GM19193 (cell line): ENCODE measurements around the gene PGBD5.

Experiments used
- POLR2A ChIP-seq: IDR thresholded peaks from 4 replicates; pipeline ENCODE4 v1.6.1; 2011; ENCODE audit not compliant: insufficient read depth, insufficient read length; ENCODE audit errors: extremely low read depth

Gene PGBD5

DNA sequence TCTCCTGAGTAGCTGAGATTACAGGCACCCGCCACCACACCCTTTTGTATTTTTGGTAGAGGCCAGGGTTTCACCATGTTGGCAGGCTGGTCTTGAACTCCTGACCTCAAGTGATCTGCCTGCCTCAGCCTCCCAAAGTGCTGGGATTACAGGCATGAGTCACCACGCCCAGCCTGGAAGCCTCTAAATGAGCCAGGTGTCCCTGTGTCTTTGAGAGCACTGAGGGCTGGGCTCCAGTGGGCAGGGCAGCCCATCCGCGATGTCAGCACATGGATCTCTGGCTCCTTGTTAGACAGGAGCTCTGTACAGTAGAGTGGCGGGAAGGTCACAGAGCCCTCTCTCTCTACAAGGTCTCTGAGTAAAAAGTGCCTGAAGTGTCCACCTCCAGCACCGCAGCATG is 124.3 kb downstream of the PGBD5 start:
- no peak for TF ChIP-seq POLR2A

- no peak for TF ChIP-seq POLR2A
Measured at GRCh38 chr1:230301322-230301721, 124.8 kb downstream of the PGBD5 start.

DNA sequence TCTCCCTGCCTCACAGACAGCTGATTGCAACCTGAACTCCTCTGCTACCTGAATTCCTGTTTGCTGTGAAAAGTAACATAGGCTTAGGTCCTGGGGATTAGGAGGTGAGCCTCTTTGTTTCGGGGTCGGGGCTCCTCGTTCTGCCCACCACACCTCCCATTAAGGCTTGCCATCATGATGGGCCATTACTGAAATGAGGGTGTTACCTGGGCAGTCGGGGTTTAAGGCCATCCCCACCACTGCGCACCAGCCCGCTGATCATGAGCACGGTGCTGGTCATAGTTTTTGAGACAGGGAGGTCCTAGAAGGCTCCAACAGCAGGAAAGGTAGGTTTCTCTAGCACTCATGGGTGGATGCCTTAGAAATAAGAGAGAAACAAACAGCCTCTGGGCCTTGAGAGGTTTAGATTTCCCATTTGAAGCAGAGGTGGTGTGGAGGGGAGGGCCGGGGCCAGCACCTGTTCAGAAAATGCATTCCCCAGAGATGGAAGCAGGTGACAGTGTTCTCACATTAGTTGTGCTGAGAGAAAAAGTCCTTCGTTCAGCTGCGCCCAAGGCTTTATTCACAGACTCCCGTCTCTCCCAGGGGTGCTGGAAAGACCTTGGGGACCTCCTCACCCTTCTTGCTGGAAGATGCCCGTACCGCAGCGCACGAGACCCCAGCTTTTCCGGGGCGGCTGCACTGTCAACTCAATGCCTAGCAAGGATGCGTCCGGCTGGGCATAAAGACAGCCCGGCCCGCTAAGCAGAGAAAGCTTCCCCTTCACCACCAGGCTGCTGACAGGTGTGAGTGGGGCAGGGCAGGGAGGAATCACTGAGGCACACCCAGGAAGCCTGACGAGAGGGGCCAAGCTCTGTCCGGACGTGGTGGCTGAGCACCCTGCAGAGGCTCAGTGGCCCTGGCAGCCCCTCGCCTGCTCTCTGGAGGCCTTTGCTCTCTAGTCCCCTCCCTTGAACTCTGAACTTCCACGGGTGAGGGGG is 125.5 kb downstream of the PGBD5 start:
- TF ChIP-seq POLR2A, result no peak

DNA sequence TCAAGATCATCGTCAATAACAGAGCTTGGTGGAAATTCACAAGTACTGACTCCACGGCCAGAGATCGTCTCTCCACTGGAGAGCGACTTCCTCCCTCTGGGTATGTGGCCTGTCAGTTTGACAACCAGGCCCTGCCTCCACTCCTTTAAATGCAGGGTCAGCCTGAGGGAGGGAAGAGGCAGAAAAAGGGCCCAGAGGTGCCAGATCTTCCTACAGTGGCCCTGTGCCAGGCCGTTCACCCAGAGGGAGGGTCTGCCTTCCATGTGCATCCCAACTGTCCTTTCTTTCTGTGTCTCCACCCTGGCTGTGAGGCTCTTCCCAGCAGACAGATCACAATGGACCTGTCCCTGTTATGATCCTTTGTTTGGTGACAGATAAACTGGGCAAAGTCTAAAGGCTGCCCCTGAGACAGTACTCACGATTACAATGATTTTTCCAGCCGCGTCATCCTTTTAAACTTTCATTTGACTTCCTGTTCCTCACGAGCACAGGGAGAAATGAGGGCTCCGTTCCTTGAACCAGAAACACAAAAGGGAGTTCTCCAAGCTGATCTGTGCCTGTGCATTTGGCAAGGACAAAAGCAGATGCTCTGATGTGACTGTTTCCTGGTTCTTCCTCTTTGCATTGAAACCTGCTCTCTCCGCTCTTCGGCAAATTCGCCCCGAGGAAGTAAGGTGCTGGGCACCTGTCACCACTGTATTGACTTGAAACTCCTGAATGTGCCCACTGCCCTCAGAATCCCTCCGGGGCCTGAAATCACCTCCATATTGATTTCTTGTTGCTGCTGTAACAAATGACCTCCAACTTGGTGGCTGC is 126.7 kb downstream of the PGBD5 start:
- TF ChIP-seq POLR2A, result no peak

GRCh38 chr1:230295367-230295766 is 130.8 kb downstream of the PGBD5 start:
- no peak for TF ChIP-seq POLR2A

GRCh38 chr1:230293390-230293700 is 132.8 kb downstream of the PGBD5 start:
- no peak for TF ChIP-seq POLR2A

DNA sequence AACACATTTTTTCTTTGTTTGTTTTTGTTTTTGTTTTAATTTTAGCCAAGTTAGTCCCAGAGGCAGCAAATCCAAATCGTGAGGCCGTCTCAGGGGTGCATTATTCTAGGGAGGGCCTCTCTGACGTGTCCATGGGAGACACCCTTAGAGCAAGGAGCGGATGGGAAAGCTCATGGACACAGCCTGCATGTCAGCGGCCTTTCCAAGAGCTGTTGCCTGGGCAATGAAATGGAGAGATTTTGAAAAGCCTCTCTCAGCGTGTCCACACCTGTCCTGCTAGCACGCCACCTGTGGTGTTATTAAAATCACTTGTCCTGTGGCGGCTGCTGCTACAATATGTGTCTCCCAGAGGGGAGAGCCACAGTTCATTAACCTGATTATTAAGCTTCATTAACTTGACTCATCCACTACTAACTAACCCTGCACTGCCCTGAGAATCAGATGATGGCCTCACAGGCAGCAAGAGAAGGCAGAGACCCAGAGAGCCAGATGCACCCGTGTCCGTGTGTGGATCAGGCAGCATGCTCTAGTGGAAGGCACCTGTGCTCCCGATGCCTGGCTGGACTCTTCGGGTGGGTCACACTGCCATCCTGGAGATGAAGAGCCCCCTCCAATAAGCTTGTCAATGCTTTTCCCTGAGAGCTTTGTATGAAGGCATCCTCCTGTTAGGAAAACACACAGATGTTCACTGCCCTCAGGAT is 133.3 kb downstream of the PGBD5 start:
- TF ChIP-seq POLR2A, result no peak

DNA sequence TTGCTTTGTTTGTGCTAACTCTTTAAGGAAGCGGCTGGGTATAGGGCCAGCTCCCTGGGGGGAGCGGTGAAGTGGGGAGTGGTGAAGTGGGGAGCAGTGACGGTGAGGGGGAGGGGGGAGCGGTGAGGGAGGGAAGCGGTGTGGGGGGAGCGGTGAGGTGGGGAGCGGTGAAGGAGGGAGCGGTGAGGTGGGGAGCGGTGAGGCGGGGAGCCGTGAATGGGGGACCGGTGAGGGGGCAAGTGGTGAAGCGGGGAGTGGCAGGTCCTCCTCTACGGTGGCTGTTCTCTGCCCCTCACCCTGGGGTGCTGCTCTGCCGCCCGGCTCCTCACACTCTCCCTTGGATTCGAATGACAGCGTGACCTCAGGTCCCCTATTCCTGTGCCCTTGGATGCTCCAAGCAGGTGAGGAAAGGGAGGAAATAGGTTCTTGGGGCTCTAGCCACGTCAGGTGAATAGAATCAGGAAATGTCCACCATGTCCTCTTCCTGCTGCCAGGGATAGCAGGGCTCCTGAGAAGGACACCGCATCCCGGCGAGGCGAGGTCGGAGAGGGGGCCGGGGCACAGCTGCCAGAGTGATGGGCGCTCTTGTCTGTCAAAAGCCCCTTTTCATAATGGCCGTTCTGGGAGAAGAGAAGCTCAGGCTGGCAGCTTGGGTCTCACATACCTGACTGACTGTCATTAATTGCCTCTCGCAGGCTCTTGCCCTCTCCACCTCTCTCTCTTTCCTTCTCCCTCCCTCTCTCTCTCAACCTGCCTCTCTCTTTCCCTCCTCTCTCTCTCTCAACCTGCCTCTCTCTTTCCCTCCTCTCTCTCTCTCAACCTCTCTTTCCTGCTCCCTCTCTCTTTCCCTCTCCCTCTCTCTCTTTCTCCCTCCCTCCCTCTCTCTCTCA is 134.2 kb downstream of the PGBD5 start:
- TF ChIP-seq POLR2A, result no peak

- no peak for TF ChIP-seq POLR2A
Measured at GRCh38 chr1:230289350-230289644, 136.8 kb downstream of the PGBD5 start.

GRCh38 chr1:230288641-230289349 is 137.3 kb downstream of the PGBD5 start:
- no peak for TF ChIP-seq POLR2A

- TF ChIP-seq POLR2A, result no peak
Measured at GRCh38 chr1:230287674-230288315, 138.3 kb downstream of the PGBD5 start.

DNA sequence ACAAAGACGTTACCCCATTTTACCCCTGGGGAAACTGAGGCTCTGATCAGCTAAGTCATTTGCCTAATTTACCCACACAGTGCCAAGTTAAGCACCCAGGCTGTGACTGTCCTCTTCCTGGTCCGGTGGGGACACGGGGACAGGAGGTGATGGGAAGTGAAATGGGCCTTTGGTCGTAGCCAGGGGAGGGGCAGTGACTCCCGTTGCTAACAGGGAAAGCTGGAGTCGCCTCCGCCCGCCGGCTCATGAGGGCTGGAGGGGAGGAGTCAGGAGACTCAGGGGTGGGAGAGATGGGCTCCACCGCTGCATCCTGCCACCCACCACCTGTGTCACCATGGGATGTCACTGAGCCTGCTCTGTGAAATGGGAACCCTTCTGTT is 139.3 kb downstream of the PGBD5 start:
- TF ChIP-seq POLR2A, result no peak

DNA sequence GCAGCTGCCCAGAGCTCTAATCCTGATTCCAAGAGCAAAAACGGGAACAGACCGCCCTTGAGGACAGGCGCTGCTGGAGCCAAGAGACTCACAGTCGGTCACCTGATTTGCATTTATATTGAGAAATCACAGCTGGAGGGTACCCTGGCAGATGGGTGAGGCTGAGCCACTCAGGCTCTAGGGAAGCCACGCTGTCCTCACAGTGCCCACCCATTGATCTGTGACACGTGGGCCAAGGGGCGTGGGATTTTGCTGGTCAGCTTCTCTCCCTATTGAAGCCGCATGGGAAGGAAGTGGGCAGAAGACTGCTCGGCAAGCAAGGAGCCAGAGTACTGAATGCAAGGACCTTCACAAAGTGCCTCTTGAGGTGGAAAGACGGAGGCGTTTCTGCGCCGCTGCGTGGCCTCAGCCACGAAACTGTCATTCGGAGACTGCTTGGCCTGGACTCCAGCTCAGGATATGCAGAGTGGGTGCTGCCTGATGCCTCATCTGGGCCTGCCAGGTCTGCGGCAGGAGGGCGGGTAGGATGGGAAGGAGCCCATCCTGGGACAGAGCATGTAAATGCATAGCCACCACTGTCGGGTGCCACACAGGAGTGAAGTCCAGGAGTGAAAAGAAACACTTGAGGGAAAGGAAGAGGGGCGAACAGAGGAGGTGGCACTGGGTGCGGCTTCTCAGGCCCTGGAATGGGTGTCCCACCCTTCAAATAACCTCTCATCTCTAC is 139.8 kb downstream of the PGBD5 start:
- no peak for TF ChIP-seq POLR2A
